Spleen (tissue), 7 donors: ENCODE data around the gene ZNF500.

Source experiments
- CTCF ChIP-seq, 11 experiments: fragments of 200-600 bp in 7 of 11; fragments of 450-650 bp in 4 of 11; sonication (generic) in 4 of 11; IDR thresholded peaks in 8 of 11; conservative IDR thresholded peaks in 3 of 11; 1 replicate in 7 of 11; 2 replicates in 4 of 11; pipeline versions ENCODE4 v1.4.0 to v1.8.0; 2016 to 2021; ENCODE audit warnings: antibody characterized with exemption in 11 of 11, inconsistent platforms in 4 of 11, mild to moderate bottlenecking in 1 of 11
- POLR2A ChIP-seq, 3 donors: fragments of 450-650 bp; IDR thresholded peaks; one replicate each; pipeline ENCODE4 v1.5.1; 2017; ENCODE audit warnings: antibody characterized with exemption in 3 of 3, mild to moderate bottlenecking in 1 of 3
- POLR2AphosphoS5 ChIP-seq, 3 donors: sonication (generic); formaldehyde crosslinking; IDR thresholded peaks; one replicate each; pipeline ENCODE4 v1.5.1; 2017; ENCODE audit warnings: antibody characterized with exemption in 3 of 3
- donor health status: DM: no; HTN: no; CAD: no; lungs with moderate emphysema.
- donor health status: DM: no; HTN: no; CAD: no.
- donor health status: DM: no; HTN: no; CAD: no.

GRCh38 chr16:4733211-4733742 lies 33.7 kb downstream of the ZNF500 start:
- TF ChIP-seq CTCF (IDR thresholded peaks at IDR 0.05 in 8 of 11, conservative IDR thresholded peaks at IDR 0.05 in 3 of 11) (no peak), POLR2A (IDR thresholded peaks at IDR 0.05) (no peak), POLR2AphosphoS5 (IDR thresholded peaks at IDR 0.05) (no peak)
